ENCODE data around the gene RAD51B.

RAD51B gene

DNA sequence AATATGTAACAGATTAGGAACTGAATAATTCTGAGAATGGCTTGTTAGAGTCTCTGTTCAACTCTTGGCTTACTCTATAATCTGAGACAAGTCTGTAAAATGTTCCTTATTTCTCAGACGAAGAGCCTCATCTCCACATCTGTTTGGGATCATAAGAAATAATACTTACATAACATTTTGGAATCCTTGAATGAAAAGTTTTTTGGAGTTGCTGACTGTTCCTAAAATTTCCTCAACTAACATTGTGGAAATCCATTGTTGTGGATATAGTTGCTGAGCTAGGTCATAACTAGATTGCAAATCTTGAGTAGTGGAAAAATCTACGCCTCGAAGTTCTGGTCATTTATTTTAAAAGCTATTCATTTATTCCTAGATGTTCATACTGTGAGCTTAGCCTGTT, 570.4 kb downstream of the RAD51B start:
- TF ChIP-seq EZH2 (optimal IDR thresholded peaks at IDR 0.05; ENCODE audit: low read depth, low read length): no peak
- TF ChIP-seq, protein P1, sequence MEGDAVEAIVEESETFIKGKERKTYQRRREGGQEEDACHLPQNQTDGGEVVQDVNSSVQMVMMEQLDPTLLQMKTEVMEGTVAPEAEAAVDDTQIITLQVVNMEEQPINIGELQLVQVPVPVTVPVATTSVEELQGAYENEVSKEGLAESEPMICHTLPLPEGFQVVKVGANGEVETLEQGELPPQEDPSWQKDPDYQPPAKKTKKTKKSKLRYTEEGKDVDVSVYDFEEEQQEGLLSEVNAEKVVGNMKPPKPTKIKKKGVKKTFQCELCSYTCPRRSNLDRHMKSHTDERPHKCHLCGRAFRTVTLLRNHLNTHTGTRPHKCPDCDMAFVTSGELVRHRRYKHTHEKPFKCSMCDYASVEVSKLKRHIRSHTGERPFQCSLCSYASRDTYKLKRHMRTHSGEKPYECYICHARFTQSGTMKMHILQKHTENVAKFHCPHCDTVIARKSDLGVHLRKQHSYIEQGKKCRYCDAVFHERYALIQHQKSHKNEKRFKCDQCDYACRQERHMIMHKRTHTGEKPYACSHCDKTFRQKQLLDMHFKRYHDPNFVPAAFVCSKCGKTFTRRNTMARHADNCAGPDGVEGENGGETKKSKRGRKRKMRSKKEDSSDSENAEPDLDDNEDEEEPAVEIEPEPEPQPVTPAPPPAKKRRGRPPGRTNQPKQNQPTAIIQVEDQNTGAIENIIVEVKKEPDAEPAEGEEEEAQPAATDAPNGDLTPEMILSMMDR (IDR thresholded peaks at IDR 0.05; ENCODE audit: low read length): no peak
- no peak for TF ChIP-seq EZH2phosphoT487 (IDR thresholded peaks at IDR 0.05; ENCODE audit: low read length)
- Histone ChIP-seq H2AFZ (ENCODE audit: low read length) (no peak overlapping the region), H3K4me3 (ENCODE audit: low read length) (no peak overlapping the region), H3K9me3 (replicated peaks; ENCODE audit: insufficient read depth, low read length) (no peaks in the 10 kb centered on the region), H3K9ac (ENCODE audit: low read length) (no peak overlapping the region), H3K79me2 (ENCODE audit: low read length) (no peaks in the 10 kb centered on the region), H3K27me3 (replicated peaks; ENCODE audit: insufficient read depth, low read length) (no peaks in the 10 kb centered on the region), H3K27ac (ENCODE audit: low read length) (no peak overlapping the region), H3F3A (ENCODE audit: insufficient read depth, low read length) (no peaks in the 10 kb centered on the region), H3K4me2 (ENCODE audit: low read depth, low read length) (no peak overlapping the region), H3K4me1 (ENCODE audit: low read length) (no peaks in the 10 kb centered on the region), H3K9me2 (replicated peaks; ENCODE audit: insufficient read depth, low read length) (no peaks in the 10 kb centered on the region), H3K36me3 (replicated peaks; ENCODE audit: insufficient read depth, low read length) (no peaks in the 10 kb centered on the region), H4K20me1 (ENCODE audit: insufficient read depth, low read length) (no peaks in the 10 kb centered on the region)
- no peak for DNase-seq

- H3F3A ChIP-seq (ENCODE audit: insufficient read depth, low read length): no peaks in the 10 kb centered on the region
- no peak overlapping the region for H3K9ac ChIP-seq (ENCODE audit: low read length)
- no peak overlapping the region for H3K4me3 ChIP-seq (ENCODE audit: low read length)
- DNase-seq: no peak
- no peaks in the 10 kb centered on the region for H4K20me1 ChIP-seq (ENCODE audit: insufficient read depth, low read length)
- no peaks in the 10 kb centered on the region for H3K79me2 ChIP-seq (ENCODE audit: low read length)
- H3K36me3 ChIP-seq (replicated peaks; ENCODE audit: insufficient read depth, low read length): no peaks in the 10 kb centered on the region
- H3K9me3 ChIP-seq (replicated peaks; ENCODE audit: insufficient read depth, low read length): no peaks in the 10 kb centered on the region
- no peaks in the 10 kb centered on the region for H3K4me1 ChIP-seq (ENCODE audit: low read length)
- no peak overlapping the region for H3K27ac ChIP-seq (ENCODE audit: low read length)
- TF ChIP-seq, protein P1 (IDR thresholded peaks at IDR 0.05; ENCODE audit: low read length): no peak
- no peak for TF ChIP-seq EZH2phosphoT487 (IDR thresholded peaks at IDR 0.05; ENCODE audit: low read length)
- no peak for TF ChIP-seq EZH2 (optimal IDR thresholded peaks at IDR 0.05; ENCODE audit: low read depth, low read length)
- no peak overlapping the region for H2AFZ ChIP-seq (ENCODE audit: low read length)
- H3K27me3 ChIP-seq (replicated peaks; ENCODE audit: insufficient read depth, low read length): no peaks in the 10 kb centered on the region
- H3K9me2 ChIP-seq (replicated peaks; ENCODE audit: insufficient read depth, low read length): no peaks in the 10 kb centered on the region
- H3K4me2 ChIP-seq (ENCODE audit: low read depth, low read length): no peak overlapping the region
Measured at GRCh38 chr14:68390741-68391140, 571.2 kb downstream of the RAD51B start.

GRCh38 chr14:68391311-68392014, 571.9 kb downstream of the RAD51B start:
- H3K4me3 ChIP-seq (ENCODE audit: low read length): no peak overlapping the region
- no peak overlapping the region for H3K4me2 ChIP-seq (ENCODE audit: low read depth, low read length)
- no peaks in the 10 kb centered on the region for H3K36me3 ChIP-seq (replicated peaks; ENCODE audit: insufficient read depth, low read length)
- H3K79me2 ChIP-seq (ENCODE audit: low read length): no peaks in the 10 kb centered on the region
- no peak overlapping the region for H3K27ac ChIP-seq (ENCODE audit: low read length)
- H3K9ac ChIP-seq (ENCODE audit: low read length): no peak overlapping the region
- H3K9me2 ChIP-seq (replicated peaks; ENCODE audit: insufficient read depth, low read length): no peaks in the 10 kb centered on the region
- H4K20me1 ChIP-seq (ENCODE audit: insufficient read depth, low read length): no peaks in the 10 kb centered on the region
- no peaks in the 10 kb centered on the region for H3K27me3 ChIP-seq (replicated peaks; ENCODE audit: insufficient read depth, low read length)
- no peaks in the 10 kb centered on the region for H3F3A ChIP-seq (ENCODE audit: insufficient read depth, low read length)
- DNase-seq: no peak
- TF ChIP-seq EZH2 (optimal IDR thresholded peaks at IDR 0.05; ENCODE audit: low read depth, low read length): no peak
- TF ChIP-seq EZH2phosphoT487 (IDR thresholded peaks at IDR 0.05; ENCODE audit: low read length): no peak
- TF ChIP-seq, protein P1 (IDR thresholded peaks at IDR 0.05; ENCODE audit: low read length): no peak
- H2AFZ ChIP-seq (ENCODE audit: low read length): no peak overlapping the region
- H3K9me3 ChIP-seq (replicated peaks; ENCODE audit: insufficient read depth, low read length): no peaks in the 10 kb centered on the region
- H3K4me1 ChIP-seq (ENCODE audit: low read length): no peaks in the 10 kb centered on the region
